Stomach (tissue), 8 donors: Measurements from ENCODE around the gene KLHL22. TPM values are rescaled to one million over a fixed set of nuclear protein-coding genes. Genes with fewer than 3 reads are reported as not detected.

Source experiments
- polyA plus RNA-seq, 3 donors: library from polyadenylated mRNA; stranded (reverse); fragments of 200-250 nt; gene quantifications; one replicate each; pipeline ENCODE4 v1.2.3, GENCODE V29; 2013
- small RNA-seq, 4 donors: library from RNA; depleted of rRNA; stranded (forward); fragments of <200 nt; gene quantifications; one replicate each; pipeline ENCODE3, GENCODE V24; 2016
- total RNA-seq, 5 donors: library from RNA; depleted of rRNA; stranded (reverse); fragments of >200 nt; gene quantifications; one replicate each; pipeline versions ENCODE4 v1.1.0 to v1.2.3, GENCODE V29; 2014 to 2016
- donor health status: healthy with polysubstance abuse.
- donor health status: Bipolar disorder and iron deficiency.
- donor health status: healthy.

Gene KLHL22
- total and polyA plus RNA-seq, 8 donors, result 7.0 to 26.5 (median 12.7) TPM

Small RNAs within 50 kb of the gene (small RNA-seq; reads per million reads assigned to genes)
- gene RF00019, result 0 reads per million in 4 donors
- 0 reads per million in 4 donors for gene RN7SL812P
- gene RNU6-225P, result 0 reads per million in 4 donors
- gene RNY1P9, result 0 reads per million in 4 donors

Other genes with a start within 250 kb of the KLHL22 start
- gene RTN4R, start 227.5 kb downstream of the KLHL22 start, total RNA-seq, result 1 to 10 TPM in 1 of 5 donors, under 1 TPM in 1, not detected in 3; 0.92 to 1.7 TPM
- gene RTN4R, start 227.5 kb downstream of the KLHL22 start, polyA plus RNA-seq, result 1 to 10 TPM; 1.4 to 2.2 (median 2.0) TPM
- gene DGCR6L, start 175.7 kb downstream of the KLHL22 start, total RNA-seq, result 100 to 1,000 TPM in 1 of 5 donors, 10 to 100 TPM in 4; 21.4 to 148 (median 46.1) TPM
- gene DGCR6L, start 175.7 kb downstream of the KLHL22 start, polyA plus RNA-seq, result 10 to 100 TPM; 81.5 to 88.3 (median 83.3) TPM
- gene ZNF74, start 101.6 kb downstream of the KLHL22 start, total RNA-seq, result 10 to 100 TPM in 4 of 5 donors, 1 to 10 TPM in 1; 5.9 to 29.9 (median 13.2) TPM
- gene ZNF74, start 101.6 kb downstream of the KLHL22 start, polyA plus RNA-seq, result 1 to 10 TPM; 3.1 to 5.5 (median 4.1) TPM
- gene SCARF2, start 58.0 kb downstream of the KLHL22 start, total RNA-seq, result 10 to 100 TPM in 2 of 5 donors, 1 to 10 TPM in 2, under 1 TPM in 1; 0.89 to 42.9 (median 6.4) TPM
- gene SCARF2, start 58.0 kb downstream of the KLHL22 start, polyA plus RNA-seq, result 1 to 10 TPM; 1.5 to 2.0 (median 1.6) TPM
- gene MED15, start 11.8 kb upstream of the KLHL22 start, total RNA-seq, result 100 to 1,000 TPM in 3 of 5 donors, 10 to 100 TPM in 2; 28.3 to 289 (median 135) TPM
- 10 to 100 TPM; 29.3 to 41.9 (median 39.3) TPM for gene MED15, start 11.8 kb upstream of the KLHL22 start, polyA plus RNA-seq